ENCODE data around the gene FBRSL1.
"Not testable (repeated sequence)": the region's sequence is repeated elsewhere in the genome, so short reads cannot be mapped to it uniquely, and the experiment has no call there.

Gene FBRSL1

DNA sequence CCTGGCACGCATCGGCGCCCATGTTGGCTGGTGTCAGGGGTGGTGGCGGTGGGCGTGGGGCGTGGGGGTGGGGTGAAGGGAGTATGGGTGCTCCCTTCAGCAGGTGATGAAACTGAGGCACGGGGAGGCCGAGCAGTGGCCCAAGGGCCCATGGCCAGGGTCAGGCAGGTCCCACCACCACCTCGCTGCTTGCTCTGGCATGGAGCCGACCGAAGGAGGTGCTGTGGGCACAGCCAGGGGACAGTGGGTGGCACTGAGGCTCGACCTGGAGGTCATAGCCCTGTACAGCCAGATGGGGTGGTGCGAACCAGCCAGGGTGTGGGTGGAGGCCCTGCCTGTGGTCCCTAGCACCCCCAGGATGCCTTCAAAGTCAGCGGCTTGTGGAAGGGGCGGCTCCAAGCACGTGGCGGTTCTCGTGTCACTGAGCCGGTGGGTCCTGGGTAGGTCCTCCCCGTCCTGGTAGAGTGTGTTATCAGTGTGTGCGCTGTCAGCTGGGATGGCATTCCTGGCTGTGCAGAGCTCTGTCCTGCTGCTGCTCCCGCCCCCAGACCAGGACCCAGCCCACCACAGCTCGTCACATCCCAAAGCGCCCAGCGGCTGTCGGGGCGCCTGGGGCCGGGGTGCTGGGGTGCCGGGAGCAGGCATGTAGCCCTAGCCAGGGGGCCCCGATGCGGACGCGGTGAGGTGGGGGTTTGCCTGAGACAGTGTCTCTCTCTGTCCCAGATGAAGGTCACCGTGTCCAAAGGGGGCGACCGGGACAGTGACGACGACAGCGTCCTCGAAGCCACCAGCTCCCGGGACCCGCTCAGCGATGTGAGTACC, 35.3 kb downstream of the FBRSL1 start:
- no peak for DNase-seq (ENCODE audit: low read depth, low spot score)

DNA sequence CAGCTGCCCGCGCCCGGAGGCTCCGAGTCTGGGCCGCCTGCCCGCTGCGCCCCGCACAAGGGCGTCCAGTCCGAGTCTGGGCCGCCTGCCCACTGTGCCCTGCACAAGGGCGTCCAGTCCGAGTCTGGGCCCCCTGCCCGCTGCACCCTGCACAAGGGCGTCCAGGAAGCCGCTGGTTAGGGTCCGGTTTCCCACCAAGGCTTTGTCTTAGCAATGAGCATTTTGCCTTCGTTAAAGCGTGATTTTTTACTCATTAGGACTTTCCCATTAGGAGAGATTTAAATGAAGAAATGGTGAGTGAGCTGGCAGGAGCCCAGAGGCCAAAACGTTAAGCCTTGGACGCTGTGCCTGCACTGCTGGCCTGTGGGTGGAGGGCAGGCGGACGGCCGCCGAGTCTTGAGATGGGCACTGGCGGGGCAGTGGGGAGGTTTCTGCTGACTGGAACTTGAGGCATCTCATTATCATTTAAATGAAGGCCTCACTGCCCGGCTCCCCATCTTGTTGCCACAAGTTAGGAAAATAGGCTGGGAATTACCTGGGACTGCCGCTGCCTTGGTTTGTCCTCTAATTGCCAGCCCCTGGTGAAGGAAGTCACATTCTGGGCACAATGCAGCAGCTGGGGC, 36.0 kb downstream of the FBRSL1 start:
- no peak for DNase-seq (ENCODE audit: low read depth, low spot score)

GRCh38 chr12:132527186-132527882, 37.4 kb downstream of the FBRSL1 start:
- DNase-seq (ENCODE audit: low read depth, low spot score): no peak

DNA sequence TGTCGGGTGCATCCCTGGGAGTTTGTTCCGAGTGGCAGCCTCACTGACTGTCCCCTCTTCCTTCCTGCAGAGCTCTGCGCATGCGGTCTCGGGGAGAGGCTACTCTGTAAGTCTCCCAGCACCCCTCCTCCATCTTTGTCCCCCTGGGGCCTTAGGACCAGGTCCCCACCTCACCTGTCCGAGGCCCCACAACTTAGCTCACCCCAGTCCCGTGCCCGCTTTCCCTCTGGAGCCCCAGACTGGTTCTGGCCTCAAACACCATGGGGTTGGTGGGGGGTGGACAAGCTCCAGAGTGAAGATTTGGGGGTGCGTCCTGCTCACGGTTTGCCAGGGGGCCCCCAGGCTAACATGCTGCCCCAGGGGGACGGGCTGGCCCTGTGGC, 37.9 kb downstream of the FBRSL1 start:
- DNase-seq (ENCODE audit: low read depth, low spot score): no peak

DNA sequence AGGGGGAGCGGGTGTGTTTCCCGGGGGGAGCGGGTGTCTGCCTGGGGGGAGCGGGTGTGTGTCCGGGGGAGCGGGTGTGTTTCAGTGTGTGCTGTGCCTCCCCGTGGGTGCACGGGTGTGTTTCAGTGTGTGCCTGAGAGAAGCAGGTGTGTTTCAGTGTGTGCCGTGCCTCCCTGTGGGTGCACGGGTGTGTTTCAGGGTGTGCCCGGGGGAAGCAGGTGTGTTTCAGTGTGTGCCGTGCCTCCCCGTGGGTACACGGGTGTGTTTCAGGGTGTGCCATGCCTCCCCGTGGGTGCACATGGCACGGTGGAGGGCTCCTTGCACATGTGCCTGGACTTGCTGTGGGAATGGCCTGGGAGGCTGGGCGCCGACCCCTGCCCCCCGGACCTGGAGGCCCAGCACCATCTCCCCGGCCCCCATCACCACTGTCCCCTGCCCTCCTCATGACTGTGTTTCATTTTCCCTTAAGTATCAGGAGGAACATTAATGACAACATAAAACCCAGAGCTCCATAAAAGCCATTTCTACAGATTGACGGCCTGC, 38.7 kb downstream of the FBRSL1 start:
- no peak for DNase-seq (ENCODE audit: low read depth, low spot score)

DNA sequence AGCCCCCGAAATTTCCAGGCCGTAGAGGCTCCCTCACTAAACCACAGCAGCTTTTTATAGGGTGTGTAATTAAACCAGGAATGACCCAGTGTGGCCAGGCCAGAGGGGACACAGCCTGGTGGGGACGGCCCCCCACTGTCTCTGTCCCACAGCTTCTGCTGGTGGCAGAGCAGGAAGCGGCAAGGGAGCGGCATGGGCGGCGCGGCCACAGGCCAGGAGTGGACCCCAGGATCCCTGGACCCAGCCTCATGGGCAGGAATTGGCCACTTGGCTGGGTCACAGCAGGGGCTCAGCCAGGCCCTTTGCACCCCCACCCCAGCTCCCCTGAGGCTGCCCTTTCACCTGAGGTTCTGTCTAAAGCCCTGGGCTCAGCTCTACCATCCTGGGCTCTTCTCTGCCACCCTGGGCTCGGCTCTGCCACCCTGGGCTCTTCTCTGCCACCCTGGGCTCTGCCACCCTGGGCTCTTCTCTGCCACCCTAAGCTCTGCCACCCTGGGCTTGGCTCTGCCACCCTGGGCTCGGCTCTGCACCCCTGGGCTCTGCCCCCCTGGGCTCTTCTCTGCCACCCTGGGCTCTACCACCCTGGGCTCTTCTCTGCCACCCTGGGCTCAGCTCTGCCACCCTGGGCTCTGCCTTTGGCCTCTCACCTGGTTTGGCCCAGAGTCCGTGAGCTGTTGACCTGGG, 39.3 kb downstream of the FBRSL1 start:
- no peak for DNase-seq (ENCODE audit: low read depth, low spot score)

GRCh38 chr12:132529906-132530305, 40.0 kb downstream of the FBRSL1 start:
- no peak for DNase-seq (ENCODE audit: low read depth, low spot score)

- no peak for DNase-seq (ENCODE audit: low read depth, low spot score)
Observed at GRCh38 chr12:132530447-132530846, 40.5 kb downstream of the FBRSL1 start.

- DNase-seq (ENCODE audit: low read depth, low spot score): no peak
Observed at GRCh38 chr12:132530851-132531250, 40.9 kb downstream of the FBRSL1 start.

DNA sequence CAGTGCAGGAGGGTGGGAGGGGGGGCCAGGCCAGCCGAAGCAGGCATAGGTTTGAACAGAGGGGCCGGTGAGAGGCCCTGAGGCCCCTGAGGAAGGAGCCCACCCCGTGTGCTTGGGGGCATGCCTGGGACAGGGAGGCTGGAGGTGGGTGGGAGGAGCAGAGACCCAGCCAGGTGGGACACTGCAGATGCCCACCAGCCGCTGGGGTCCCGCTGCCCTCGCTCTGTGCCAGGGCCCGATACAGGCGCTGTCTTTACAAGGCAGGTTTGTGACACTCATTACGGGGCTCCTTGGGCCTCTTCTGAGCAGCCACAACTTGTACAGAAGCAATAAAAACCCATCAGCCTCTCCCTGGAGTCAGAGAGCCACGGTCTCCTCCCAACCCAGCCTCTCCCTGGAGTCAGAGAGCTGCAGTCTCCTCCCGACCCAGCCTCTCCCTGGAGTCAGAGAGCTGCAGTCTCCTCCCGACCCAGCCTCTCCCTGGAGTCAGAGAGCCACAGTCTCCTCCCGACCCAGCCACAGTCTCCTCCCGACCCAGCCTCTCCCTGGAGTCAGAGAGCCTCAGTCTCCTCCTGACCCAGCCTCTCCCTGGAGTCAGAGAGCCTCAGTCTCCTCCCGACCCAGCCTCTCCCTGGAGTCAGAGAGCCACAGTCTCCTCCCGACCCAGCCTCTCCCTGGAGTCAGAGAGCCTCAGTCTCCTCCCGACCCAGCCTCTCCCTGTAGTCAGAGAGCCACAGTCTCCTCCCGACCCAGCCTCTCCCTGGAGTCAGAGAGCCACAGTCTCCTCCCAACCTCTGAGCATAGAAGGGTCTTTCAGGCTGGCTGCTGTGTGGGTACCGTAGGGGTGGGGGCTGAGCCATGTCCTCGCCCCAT, 43.0 kb downstream of the FBRSL1 start:
- DNase-seq (ENCODE audit: low read depth, low spot score): not testable (repeated sequence)

DNA sequence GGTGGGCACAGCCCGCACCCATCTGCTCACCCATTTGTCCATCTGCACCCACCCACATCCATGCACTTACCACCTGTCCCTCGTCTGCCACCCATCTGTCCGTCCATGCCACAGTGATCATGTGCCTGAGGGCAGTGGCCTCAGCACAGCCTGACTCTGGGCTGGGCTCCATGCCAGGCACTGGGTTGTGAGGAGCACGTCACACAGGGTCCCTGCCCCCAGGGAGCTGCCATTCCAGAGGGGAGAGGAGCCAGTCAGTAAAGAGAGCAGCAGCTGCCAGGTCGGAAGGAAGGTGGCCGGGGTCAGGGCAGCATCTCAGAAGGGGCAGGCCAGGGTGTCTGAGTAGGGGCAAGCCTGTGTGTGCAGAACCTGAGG, 43.6 kb downstream of the FBRSL1 start:
- DNase-seq (ENCODE audit: low read depth, low spot score): no peak

DNA sequence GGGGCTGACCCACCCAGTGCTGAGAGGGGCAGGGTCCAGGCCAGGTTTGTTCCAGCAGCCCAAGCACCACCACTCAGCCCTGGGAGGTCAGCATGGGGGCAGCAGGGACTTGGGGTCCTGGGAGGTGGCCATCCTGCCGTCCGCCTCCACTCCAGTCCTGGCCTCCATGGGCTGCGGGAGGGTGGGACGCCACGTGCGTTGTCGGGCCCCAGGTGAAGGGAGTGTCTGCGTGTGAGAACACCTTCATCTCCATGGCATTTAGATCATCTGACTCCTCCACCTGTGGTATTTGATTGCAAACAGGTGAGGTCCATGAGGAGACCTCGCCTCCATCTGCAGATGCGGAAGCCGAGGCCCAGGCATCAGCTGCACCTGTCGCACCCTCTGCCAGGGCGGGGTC, 44.1 kb downstream of the FBRSL1 start:
- DNase-seq (ENCODE audit: low read depth, low spot score): no peak

- no peak for DNase-seq (ENCODE audit: low read depth, low spot score)
Observed at GRCh38 chr12:132535019-132535418, 45.1 kb downstream of the FBRSL1 start.

DNA sequence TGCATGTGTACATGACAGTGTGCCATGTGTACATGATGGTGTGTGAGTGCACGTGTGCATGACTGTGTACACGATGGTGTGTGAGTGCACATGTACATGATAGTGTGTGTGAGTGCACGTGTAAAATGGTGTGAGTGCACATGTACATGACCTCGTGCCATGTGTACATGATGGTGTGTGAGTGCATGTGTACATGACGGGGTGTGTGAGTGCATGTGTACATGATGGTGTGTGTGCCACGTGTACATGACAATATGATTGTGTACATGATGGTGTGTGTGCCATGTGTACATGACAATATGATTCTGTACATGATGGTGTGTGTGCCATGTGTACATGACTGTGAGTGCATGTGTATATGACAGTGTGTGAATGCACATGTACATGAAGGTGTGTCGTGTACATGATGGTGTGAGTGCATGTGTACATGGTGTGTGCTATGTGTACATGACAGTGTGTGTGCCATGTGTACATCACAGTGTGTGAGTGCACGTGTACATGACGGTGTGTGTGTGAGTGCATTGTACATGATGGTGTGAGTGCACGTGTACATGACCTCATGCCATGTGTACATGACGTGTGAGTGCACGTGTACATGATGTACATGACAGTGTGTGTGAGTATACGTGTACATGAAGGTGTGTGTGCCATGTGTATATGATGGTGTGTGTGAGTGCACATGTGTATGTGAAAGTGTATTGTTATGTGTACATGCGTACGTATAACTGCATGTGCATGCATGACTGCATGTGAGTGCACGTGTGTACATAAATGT, 46.3 kb downstream of the FBRSL1 start:
- DNase-seq (ENCODE audit: low read depth, low spot score): no peak

GRCh38 chr12:132537049-132537448, 47.1 kb downstream of the FBRSL1 start:
- DNase-seq (ENCODE audit: low read depth, low spot score): no peak

GRCh38 chr12:132537836-132538662, 48.1 kb downstream of the FBRSL1 start:
- no peak for DNase-seq (ENCODE audit: low read depth, low spot score)

DNA sequence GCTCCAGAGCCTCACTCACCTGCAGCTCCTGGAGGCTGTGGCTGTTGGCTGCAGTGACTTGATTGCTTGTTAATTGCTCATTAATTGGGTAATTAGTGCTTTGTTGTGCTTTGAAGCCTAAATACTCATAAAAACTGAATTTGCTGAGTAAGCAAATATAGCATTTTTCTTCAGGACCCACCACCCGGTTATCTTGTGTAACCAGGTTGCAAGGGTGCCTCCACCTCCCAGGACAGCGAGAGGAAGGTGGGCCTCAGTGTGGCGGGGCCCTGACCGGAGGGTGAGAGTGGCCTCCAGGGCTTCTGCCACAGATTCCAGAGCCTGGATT, 48.7 kb downstream of the FBRSL1 start:
- DNase-seq (ENCODE audit: low read depth, low spot score): no peak

GRCh38 chr12:132539016-132539773, 49.2 kb downstream of the FBRSL1 start:
- DNase-seq (ENCODE audit: low read depth, low spot score): no peak

DNA sequence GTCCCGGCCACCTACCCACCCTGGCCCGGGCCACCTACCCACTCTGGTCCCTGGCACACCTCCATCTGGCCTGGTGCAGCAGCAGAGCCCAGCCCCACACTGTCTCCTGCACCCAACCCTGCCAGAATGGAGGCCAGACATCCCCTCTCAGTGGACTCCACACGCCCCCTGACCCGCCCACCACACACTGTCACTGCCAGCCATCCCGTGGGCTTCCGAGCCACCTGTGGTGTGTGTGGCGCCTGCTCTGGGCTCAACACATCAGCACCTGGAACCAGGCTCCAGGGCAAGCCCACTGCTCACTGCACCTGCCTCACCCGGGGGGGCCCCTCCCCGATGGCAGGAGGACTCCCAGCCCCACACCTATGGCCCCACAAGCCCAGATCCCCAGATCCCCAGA, 50.5 kb downstream of the FBRSL1 start:
- DNase-seq (ENCODE audit: low read depth, low spot score): no peak
